Activated CD4-positive, alpha-beta T cell treated with anti-CD3 and anti-CD28 coated beads for 24 hours (primary cell): ENCODE measurements around the gene MYH9.

Source experiments
- DNase-seq, 2 donors: peaks; one replicate each; pipeline ENCODE4 v3.0.0-alpha.2; 2020; ENCODE audit warnings: low read depth in 2 of 2

Gene MYH9

GRCh38 chr22:36367479-36367878 lies 20.3 kb downstream of the MYH9 start:
- no peak for DNase-seq

DNA sequence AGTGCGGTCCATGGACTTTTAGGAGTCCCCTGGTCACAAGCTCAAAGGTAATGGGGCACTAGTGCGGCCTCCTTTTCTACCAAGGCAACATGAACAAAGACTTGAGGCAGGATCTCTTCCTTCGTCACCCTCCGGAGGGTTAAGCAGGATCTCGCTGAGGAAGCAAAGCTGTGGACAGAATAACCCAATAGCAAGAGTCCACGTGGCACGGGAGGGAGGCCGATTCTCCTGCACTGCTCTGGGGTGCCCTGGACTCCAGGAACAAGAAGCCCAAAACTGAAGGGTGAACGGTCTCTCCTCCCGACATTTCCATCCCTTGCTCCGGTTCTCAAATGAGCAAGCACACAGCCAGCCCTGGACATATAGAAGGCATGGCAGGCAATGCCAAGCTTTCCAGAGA lies 20.7 kb downstream of the MYH9 start:
- no peak for DNase-seq

GRCh38 chr22:36366291-36366708 lies 21.5 kb downstream of the MYH9 start:
- DNase-seq = no peak

- peak; percentile 85 to 90 for DNase-seq
These were observed 22.8 kb downstream of the MYH9 start for GRCh38 chr22:36365020-36365411.

- no peak for DNase-seq
These were observed 23.3 kb downstream of the MYH9 start for GRCh38 chr22:36364255-36365019.

- DNase-seq = no peak
These were observed 24.3 kb downstream of the MYH9 start for GRCh38 chr22:36363349-36363981.

GRCh38 chr22:36362932-36363331 lies 24.8 kb downstream of the MYH9 start:
- DNase-seq = peak in 1 of 2 donors; percentile 35

DNA sequence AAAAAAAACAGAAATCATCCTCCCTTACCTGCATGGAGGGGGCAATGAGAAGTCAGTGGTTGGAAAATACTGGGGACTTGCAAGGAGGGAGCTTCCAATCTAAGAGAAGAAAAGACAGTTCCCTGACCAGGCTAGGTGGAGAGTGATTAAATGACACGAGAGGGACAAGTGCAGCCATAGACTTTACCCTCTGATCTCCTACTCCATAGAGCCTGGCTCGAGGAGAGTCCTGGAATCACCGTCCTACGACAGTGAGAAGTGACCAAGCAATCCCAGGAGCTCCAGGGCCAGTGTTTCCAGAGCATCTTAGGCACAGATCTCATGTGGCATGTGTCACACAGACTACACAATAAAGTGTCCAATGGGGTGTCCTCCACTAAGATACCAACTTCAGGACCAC lies 25.7 kb downstream of the MYH9 start:
- DNase-seq = no peak

- no peak for DNase-seq
These were observed 26.8 kb downstream of the MYH9 start for GRCh38 chr22:36360871-36361383.

DNA sequence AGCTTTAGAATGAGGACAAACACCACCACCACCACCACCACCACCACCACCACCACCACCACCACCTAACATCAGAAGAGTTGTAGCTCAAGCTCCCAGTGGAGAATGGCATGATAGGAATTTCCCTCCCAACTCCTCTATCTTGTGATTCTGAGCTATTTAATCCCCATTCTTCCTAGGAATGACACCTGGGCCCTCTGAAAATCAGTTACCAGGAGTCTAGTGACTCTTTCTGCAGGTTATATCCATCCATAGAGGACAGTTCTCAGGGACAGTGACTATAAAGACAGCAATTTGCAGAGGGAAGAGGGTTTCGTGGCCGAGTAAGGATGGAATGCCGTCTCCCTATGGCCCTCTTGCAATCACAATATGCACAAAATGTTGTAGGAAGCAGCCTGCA lies 27.8 kb downstream of the MYH9 start:
- DNase-seq = no peak

DNA sequence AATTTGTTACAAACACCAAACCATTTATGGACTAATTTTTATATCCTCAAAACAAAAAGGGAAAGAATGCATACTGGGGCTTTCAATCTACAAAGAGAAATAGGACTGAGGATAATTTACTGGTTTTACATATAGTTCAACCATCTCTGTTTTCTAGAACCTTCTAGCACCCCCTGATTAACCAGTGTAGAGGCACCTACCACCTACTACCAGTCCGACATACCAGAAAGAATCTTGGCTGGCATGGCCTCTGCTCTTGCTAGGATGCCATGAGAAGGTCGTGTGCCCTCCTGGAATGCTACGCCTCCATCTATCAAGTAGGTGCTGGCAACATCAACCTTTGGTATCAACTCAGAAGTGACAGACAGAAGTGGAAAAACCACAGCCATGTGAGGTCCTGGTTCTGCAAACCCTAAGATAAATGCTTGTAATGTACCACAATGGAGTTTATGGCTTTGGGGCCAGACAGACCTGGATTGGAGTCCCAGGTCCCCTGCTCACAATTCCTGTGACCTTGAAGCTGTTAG lies 28.2 kb downstream of the MYH9 start:
- DNase-seq = no peak

DNA sequence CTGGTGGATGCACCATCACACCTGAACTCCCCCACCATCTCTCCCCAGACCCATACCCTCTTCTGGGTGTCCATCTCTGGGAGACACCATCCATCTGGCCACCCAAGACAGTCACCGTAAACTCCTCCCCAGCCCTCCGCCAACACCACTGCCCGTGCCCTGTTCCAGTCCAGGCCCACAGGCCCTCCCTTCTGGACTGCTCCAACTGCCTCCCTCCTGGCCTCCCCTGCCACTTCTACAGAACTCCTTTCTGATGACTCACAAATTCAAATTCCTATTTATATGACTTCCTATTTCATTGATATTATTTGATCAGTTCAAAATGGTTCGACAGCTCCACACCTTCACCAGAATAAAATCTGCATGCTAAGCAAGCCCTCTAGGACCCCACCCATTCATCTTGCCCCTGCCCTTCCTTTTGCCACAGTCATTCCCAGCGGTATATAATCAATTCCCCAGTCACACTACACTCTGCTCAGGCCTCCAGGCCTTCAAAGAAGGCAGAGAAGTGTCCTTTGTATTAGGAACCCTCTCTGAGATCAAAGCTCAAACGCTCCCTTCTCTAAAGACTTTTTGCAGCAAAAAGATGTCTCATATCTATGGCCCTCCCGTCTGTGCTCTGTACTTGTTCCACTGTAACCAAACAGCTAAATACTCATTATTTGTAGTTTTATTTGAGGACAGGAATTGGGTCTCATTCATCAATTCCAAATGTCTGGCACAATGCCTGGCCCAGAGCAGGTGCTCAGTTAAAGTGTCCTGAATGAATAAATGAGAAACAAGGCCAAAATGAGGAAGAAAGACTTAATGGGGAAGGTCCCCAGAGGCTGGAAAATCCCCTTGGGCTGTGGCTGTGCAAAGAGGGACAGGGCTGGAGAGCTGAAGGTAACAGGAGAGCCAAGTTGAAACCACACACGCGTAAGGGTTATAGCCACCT lies 29.0 kb downstream of the MYH9 start:
- DNase-seq = no peak

DNA sequence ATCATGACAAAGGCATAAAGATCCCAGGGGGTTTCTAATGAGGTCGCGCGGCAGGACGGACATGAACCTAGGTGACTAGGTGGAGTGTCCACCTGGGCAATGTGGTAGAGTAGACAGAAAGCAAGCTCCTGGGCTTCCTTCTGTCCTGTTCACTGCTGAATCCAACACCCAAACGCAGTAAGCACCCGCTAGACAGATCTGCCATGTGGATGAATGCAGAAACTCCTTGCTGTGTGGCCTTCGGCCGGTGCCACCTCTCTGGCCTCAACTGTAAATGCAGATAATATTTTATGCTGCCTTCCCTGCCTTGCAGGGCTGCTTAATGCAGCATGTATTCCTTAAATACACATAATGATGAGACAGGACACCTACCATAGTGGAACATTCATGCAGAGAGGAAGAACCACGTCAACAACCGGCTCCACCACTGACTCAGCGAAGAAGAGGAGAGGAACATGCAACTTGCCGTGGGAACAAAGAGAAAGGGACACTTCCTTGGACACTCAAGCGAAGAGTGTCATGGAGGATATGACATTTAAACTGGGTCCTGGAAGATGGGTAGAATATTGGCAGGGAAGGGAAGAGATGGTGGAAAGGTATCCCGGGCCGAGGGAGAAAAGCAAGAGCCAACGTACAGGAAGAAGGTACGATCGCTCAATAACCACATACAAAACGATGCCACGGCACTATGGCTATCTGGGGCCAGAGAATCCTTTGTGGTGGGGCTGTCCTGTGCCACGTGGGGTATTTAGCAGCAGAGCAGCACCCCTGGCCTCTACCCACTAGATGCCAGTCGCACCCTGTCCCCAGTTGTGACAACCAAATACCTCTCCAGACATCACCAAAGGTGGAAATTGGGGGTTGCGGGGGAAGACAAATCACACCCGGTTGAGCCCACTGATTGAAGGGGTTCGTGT lies 30.8 kb downstream of the MYH9 start:
- no peak for DNase-seq

- no peak for DNase-seq
These were observed 31.9 kb downstream of the MYH9 start for GRCh38 chr22:36355894-36356293.

GRCh38 chr22:36355362-36355761 lies 32.4 kb downstream of the MYH9 start:
- no peak for DNase-seq

- DNase-seq = no peak
These were observed 34.8 kb downstream of the MYH9 start for GRCh38 chr22:36352803-36353507.

- no peak for DNase-seq
These were observed 35.6 kb downstream of the MYH9 start for GRCh38 chr22:36351921-36352802.

GRCh38 chr22:36350751-36351594 lies 36.8 kb downstream of the MYH9 start:
- no peak for DNase-seq
